GM11168 (cell line): ENCODE data around the gene CDHR2.
"Not testable (repeated sequence)": the region's sequence is repeated elsewhere in the genome, so short reads cannot be mapped to it uniquely, and the experiment has no call there.

ENCODE experiments used
- in situ Hi-C: fragments of 300-500 bp; cut with MboI; formaldehyde crosslinking; loops from one replicate; pipeline ENCODE4 v1.12.0; 2022; ENCODE audit warnings: low sequenced_read_pairs; ENCODE audit not compliant: unreplicated experiment

Gene CDHR2

DNA sequence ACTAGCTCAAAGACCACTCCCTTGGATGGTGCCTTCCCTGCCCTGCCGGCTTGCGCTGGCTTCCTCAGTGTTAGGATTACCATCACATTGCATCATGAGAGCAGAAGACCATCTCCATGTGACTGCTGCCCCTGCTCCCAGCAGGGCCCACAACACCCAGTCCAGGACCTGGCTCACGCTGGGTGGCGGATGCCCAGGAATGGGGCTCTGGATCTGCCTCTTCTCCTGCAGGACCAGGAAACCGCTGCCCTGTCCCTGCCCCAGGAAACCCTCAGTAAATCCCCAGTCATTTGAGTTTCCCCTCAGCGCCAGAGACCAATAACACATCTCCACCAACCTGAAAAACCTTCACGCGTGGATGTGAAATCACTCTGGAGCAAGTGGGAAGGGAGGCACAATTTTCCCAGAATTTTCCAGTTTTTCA, 8.7 kb upstream of the CDHR2 start:
- in situ Hi-C loops: no loop called here

GRCh38 chr5:176540956-176541337, 8.2 kb upstream of the CDHR2 start:
- in situ Hi-C loops: no loop called here

GRCh38 chr5:176541338-176542134, 7.6 kb upstream of the CDHR2 start:
- in situ Hi-C loops: no loop called here

GRCh38 chr5:176542135-176542595, 7.0 kb upstream of the CDHR2 start:
- in situ Hi-C loops: no loop called here

GRCh38 chr5:176542596-176543427, 6.3 kb upstream of the CDHR2 start:
- in situ Hi-C loops: no loop called here

- in situ Hi-C loops: no loop called here
These were observed 5.5 kb upstream of the CDHR2 start for GRCh38 chr5:176543428-176544182.

- in situ Hi-C loops: no loop called here
These were observed 3.8 kb upstream of the CDHR2 start for GRCh38 chr5:176545388-176545736.

DNA sequence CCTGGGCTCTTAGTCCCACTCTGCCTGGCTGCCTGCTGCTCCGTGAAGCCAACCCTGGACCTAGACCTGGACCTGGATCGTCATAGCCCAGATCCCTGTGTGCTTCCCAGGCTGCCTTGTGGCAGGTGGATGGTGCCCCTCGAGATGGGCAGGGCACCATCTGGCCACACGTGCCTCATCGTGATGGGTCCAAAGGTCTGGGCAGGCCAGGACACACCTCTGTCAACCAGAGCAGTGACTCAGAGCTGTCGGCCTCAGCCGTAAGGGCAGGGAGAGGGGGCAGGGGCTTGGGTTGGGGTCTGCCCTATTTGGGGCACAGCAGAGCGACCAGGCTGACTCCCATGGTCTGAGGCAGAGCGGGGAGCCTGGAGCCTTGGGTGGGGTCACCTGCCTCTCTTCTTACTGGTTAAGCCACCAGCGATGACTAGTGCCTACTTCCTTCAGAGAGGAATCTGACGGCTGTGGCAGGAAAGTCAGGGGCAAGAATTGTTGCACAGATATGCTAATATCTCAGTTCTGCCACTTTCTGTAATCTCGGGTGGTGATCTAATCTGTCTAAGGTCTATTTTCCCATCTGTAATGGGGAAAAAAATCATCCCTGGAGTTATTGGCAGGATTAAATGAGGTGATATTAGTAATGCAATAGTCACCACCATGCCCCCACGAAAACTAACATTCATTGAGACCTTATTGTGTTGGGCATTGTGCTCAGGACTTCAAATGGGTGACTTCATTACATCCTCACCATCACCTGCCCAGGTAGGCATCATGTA, 3.2 kb upstream of the CDHR2 start:
- in situ Hi-C loops: no loop called here

DNA sequence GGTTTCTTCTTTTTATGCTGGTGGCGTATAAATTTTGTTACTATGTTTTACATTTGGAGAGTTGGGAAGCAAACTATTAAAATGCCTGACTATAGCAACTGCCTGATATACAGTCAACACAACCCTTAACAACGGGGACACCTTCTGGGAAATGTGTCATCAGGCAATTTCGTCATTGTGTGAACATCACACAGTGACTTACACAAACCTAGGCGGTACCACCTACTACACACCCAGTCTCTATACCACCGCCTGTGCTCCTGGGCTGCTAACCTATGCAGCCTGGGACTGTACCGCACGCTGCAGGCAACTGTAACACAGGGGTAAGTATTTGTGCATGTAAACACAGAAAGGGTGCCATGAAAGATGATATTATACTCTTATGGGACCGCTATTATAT, 1.3 kb upstream of the CDHR2 start:
- in situ Hi-C loops: no loop called here

DNA sequence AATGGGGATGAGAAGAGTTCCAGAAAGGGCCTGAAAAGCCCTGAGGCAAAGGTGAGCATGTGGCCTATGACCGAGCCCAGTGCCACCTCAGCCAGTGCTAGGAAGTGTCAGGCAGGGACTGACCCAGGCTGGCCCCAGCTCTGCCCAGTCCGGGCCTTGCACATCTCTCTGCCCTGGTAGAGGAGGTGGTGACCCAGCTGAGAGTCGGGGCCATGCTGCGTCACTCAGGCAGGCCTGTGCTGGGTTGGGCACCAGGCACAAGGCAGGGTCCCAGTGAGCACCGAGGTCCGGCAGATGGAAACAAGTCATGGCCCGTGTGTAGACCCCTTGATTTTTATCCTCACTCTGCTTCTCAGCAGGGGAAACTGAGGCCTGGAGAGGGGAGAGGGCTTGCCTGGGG, 729 bp downstream of the CDHR2 start:
- in situ Hi-C loops: no loop called here

- in situ Hi-C loops: no loop called here
These were observed 1.2 kb downstream of the CDHR2 start for GRCh38 chr5:176550275-176550831.

DNA sequence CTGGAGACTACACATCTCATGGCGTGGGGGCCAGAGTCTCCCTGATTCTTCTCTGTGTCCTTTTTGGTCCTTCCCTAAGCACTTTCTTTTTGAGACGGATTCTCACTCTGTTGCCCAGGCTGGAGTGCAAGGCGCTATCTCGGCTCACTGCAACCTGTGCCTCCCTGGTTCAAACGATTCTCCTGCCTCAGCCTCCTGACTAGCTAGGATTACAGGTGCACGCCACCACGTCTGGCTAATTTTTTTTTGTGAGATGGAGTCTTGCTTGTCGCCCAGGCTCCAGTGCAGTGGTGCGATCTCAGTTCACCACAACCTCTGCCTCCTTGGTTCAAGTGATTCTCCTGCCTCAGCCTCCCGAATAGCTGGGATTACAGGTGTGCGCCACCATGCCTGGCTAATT, 1.8 kb downstream of the CDHR2 start:
- in situ Hi-C loops: not testable (repeated sequence)

DNA sequence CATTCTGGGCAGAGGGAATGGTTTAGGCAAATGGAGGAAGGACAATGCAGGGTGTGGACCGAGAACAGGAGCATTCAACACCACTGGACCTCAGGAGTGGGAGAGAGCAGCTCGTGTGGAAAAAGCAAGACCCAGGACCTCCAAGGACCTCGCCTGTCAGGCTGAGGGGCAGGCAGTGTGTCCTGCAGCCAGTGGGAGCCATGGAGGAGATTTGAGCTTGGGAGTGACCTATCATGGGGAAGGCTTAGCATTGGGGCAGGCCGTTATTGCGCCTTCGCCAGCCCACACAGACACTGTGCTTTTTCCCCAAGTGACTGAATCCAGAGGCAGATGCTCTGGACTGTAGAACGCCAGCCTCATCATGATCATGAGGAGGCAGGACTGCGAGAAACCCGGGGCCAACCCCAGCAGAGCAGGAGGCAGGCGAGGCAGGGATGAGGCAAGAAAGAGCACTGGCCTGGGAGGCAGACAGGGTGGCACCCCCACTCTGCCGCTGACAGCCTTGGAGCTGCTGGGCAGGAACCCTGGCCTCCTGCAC, 3.3 kb downstream of the CDHR2 start:
- in situ Hi-C loops: no loop called here

DNA sequence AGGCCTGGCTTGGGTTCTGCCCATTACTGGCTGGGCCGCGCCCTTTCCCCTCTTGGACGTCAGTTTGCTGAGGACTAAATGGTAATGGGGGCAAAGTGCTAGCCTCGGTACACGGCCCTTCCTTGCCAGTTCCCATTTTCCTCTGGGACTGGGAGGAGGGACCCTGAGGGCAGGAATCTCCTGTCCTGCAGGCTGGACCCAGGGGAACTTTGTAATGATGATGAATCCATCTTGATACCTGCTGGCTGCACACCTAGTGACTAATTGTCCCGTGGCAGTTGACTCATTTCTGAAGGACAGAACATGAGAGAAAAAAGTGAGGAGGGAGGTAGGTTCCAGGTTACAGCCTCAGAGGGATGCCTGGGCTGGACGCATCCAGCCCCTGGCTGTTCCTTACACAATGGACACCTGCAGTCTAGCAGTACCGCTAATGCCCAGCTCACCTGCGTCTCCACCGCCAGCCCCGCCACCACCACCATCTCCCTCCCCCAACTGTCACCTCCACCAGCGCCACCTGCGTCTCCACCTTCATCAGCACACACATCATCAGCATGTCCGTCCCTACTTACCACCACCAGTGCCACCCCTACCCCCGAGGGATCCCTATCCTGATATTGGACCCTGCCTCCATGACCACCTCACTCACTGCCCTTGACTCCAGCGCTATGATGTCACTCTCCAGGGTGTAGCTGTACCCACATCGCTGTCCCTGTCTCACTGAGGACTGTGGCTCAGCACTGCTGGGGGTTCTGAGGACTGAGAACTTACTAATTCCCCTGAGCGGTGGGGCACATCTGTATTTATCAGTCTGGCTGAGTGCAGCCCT, 4.3 kb downstream of the CDHR2 start:
- in situ Hi-C loops: no loop called here

- in situ Hi-C loops: no loop called here
These were observed 8.7 kb downstream of the CDHR2 start for GRCh38 chr5:176557846-176558245.

GRCh38 chr5:176559683-176560082, 10.5 kb downstream of the CDHR2 start:
- in situ Hi-C loops: no loop called here

GRCh38 chr5:176560364-176560763, 11.2 kb downstream of the CDHR2 start:
- in situ Hi-C loops: no loop called here

DNA sequence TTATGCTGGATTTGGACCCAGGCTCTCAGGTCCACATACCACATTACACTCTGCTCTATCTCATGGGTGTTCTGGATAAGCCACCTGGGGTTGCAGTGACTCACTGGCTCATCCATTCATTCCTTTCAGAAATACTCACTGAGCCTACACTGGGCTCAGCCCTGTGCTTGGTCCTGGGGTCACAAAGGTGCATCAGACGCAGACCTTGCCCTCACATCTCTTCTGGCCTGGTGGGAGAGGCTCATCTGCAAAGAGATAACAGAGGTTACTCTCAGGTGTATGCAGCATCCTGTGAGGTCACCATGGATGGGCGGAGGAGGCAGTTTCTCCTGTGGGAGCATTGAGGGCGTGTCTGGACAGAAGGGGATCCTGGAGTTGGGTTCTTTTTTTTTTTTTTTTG, 12.1 kb downstream of the CDHR2 start:
- in situ Hi-C loops: no loop called here

- in situ Hi-C loops: no loop called here
These were observed 13.0 kb downstream of the CDHR2 start for GRCh38 chr5:176562189-176562588.
